ENCODE measurements around the gene OSBPL2.

Gene OSBPL2

DNA sequence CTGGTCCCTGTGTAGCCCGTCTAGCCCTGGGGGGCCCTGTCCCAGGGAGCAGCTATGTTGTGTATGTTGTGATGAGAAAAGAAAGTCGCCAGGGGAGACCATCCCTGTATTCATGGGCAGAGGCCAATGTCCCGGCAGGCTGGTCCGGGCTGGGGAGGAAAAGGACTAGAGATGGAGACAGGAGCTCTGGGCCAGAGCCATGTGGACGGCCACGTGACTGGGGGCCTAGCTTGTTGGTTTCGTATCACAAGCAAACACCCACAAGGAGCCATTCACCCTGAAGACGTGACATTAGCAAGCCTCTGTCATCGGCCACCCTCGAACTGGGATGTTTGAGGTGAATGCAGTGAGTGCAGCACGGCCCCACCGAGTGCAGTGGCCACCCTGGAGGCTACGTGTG lies 15.3 kb upstream of the OSBPL2 start:
- DNase-seq, result no peak

DNA sequence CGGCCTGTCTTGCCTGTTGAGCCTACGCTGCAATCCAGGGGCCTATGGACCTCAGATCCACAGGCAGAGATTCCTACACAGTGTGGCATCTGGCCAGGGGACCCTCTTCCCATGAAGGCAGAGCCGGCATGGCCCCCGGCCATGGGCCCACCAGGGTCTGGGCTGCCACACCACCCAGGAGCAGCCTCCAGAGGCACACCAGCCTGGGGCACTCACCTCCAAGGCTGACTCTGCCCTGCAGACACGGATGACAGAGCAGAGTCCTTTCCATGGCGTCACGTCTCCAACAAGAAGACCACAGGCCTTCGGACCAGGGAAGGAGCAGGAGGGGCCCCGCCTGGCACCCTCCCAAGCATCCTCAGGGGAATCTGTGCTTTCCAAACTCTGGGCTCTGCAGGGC lies 14.8 kb upstream of the OSBPL2 start:
- no peak for DNase-seq

DNA sequence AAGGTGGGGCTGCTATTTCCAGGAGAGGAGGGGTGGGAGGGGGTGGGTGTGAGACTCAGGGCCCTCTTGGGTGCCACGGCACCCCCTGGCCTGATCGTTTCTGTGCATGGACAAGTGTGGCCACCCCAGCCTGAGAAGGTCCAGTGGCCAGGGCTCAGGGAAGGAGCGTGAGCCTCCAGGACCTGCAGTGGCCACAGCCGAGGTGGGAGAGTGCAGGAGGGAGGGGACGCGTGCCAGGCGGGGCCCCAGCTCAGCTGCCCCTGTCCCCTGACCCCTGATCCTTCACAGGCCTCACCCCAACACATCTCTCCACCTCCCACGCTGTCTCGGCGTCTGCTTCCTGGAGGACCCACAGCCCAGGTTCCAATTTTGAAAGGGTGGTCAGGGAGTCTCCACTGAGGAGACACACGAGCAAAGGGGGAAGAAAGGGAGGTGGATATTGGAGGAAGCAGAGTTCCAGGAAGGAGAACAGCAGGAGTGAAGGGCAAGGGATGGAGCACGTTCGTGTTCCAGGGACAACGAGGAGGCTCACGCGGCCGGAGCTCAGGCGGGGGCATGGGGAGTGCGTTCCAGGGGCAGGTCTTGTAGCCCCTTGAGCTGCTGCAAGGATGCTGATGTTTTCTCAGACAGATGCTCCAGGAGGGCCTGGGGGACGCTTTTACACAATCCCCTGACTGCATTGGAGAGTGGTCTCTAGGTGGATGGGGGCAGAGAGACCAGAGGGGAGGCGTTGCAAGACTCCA lies 14.0 kb upstream of the OSBPL2 start:
- no peak for DNase-seq

DNA sequence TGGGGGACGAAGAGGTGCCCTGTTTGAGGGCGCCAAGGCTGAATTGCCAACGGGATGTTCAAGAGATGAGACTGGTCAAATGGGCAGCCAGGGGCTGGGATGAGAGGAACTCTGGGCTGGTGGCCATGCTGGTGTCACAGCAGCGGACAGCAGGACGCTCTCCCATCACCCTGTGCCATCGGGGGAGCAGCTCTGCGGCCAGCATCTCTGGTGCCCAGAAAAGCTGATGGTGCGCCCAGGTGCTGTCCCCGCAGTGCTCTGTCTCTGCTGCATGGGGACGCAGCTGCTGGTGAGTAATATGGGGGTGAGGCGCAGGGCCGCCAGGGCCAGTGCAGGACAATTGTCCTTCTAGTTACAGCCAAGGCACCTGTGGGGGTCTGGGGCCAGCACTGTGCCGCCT lies 13.3 kb upstream of the OSBPL2 start:
- no peak for DNase-seq

DNA sequence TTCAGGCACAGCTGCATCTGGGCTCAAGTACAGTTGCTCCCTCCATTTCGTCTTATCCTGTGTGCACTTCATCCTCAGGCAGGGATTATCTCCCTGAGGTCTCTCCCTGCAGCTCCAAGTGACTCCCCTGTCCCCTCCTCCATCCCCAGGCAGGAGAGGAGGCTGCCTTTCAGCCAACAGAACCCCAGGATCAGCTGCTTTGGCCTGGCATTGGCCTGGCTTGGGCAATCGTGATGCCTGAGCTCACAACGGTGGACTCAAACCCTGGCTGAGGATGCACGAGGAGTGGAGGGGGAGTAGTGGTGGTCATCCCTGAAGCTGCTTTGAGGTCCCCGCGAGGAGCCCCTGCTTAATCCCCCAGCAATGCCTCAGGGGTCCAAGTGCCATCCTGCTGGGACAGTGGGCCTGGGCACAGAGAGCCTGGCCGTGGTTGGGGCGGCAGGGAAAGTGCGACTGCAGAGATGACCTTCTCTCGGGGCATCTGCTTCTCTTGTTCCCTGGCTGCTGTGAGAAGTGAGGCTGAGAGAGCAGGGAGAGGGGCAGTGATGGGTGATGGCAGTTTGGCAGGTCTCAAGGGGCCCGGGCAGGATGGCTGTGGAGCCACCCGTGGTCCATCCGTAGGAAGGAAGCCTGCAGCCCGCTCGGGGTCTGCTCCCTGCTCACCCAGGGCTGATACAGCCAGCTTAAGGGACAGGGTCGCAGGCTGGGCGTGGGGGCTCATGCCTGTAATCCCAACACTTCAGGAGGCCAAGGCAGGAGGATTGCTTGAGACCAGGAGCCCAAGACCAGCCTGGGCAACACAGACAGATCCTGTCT lies 12.3 kb upstream of the OSBPL2 start:
- DNase-seq, result no peak

DNA sequence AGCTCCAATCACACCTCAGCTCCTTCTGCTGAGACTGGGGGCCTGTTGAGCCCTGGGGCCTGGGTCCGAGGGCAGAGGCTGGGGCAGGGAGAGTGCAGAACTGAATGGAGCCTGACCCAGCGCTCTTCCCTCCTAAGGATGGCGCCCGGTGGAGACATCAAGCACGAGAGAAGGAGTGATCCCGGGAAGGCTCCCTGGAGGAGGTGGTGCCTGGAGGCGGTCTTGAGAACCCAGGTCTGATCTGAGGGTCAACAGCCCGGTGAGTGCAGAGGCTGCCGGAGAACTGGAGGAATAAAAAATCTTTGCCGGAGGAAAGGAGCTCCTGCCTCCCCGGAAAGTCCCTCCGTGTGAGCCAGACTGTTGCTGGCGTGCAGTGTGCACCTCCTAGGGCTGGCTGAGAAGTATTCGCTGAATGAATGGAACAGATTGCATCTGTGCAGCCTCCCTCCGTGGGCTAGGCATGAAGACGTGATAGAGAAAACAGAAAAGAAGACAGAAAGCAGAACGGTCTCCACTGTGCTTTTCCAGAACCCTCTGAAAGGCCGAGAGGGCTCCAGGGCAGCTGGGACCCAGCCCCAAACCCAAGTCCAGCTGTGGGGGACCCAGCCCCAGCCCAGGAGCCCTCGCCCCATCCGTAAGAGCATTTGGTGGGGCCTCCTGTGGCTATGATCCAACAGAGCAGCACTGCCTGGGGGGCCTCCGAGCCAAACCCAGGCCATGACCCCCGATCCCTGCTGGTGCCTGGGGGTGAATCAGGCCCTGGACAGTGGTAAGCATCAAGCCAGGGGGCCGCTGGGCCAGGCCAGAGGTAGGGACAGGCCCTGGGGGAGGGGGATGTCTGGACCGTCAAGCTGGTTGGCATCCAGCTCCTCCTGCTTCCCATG lies 11.4 kb upstream of the OSBPL2 start:
- no peak for DNase-seq

DNA sequence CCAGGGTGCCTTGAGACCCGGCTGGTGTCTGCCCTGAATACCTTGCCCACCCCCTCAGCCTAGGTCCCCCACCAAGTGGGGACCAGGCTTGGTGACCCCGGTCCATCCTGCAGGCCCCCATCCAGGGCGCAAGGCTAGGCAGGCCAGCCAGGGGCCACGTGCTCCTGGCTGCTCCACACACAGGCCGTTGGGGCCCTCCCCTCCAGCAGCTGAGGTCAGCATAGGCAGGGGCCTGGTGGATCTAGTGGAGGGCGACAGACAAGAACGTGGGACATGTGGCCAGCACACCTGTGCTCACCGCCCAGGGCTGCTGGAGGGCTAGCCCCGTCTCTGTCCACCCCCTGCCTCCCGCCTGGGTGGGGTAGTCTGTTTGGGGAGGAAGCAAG lies 10.7 kb upstream of the OSBPL2 start:
- no peak for DNase-seq

DNA sequence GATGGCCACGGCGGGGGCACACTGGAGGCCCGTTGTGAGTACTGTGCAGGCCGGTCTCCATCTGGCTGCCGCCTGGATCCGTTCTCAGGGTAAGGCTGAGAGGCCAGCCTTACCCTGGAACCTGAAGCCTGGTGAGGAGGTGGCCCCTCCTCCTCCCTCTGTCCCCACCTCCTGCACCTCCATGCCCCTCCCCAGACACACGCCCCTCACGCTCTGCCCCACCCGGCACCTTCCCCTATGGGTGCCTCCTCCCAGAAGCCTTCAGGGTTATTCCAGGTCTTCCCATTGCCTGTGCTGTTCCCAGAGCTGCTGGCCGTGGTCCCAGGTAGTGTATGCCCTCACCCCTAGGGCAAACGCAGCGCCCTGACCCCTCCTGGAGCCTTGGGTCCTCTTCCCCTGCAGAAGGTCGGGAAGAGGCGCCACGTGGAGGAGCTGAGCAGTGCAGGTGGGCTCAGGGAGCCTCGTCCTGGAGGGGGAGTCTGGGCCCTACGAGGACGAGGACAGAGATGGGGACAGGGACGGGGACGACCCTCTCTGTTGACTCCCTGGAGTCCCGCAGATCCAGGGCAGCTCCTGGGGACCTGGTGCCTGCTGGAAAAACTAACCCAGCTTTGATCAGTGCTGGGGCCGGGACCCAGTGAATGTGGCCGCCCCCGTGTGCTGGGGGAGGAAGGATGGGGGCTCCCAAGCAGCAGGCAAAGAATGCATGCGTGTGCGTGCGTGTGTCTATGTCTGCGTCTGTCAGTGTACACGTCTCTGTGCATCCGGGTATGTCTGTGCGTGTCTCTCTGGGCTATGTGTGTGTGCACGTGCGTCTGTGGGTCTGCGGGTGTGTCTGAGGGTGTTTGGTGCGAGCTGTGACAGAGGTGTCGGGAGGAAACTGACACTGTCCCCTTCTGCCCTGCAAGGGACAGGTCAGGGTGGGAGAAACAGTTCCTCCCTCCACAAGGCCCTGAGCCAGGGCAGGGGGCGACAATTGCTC lies 10.1 kb upstream of the OSBPL2 start:
- no peak for DNase-seq

DNA sequence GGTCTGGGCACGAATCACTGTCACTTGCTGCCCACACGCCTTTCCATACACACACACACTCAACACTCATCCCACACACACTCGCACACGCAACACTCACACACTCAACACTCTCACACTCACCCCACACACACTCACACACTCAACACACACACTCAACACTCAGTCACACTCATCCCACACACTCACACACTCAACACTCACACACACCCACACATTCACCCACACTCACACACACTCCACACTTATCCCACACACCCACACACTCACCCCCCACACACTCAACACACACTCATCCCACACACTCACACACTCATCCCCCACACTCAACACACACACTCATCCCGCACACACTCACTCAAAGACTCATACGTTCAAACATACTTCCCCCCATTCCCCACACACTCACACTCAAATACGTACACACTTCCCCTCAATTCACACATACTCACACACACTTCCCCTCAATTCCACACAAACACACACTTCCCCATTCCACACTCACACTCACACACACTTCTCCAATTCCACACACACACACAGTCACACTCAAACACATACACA lies 9.3 kb upstream of the OSBPL2 start:
- DNase-seq, result no peak

DNA sequence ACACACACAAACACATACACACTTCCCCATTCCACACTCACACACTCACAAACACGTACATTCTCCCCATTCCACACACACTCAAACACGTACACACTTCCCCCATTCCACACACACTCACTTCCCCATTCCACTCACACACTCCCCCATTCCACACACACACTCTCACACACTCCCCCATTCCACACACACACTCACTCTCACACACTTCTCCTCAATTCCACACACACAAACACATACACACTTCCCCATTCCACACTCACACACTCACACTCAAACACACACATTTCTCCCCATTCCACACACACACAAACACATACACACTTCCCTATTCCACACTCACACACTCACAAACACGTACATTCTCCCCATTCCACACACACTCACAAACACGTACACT lies 8.7 kb upstream of the OSBPL2 start:
- DNase-seq, result no peak

DNA sequence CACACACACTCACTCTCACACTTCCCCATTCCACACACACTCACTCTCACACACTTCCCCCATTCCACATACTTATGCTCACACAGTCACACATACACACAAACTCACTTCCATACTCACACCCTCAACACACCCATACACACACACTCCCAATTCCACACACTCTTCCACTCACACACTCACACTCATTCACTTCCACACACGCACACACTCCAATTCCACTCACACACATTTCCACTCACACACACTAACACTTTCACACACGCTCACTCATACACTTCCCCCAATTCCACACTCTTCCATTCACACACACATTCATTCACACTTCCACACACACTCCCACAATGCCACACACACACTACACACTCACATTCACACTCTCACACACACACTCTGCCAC lies 8.0 kb upstream of the OSBPL2 start:
- no peak for DNase-seq

DNA sequence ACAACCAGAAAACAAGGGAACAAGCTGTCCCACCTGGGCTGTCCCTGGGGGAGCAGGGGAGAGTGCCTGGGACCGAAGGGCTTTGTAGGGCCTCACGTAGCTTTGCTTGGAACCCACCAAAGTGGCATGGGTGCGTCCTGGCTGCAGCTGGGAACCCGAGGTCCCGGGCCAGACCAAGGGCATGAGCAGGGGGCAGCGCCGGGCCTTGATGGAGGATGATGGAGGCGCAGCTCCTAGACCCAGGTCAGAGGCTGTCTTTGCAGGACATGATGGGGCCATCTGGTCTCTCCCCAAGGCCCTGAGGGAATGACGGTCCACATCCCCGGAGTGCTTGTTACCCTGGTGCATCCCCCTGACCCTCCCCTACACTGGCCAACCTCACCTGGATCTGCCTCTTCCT lies 7.6 kb upstream of the OSBPL2 start:
- no peak for DNase-seq

DNA sequence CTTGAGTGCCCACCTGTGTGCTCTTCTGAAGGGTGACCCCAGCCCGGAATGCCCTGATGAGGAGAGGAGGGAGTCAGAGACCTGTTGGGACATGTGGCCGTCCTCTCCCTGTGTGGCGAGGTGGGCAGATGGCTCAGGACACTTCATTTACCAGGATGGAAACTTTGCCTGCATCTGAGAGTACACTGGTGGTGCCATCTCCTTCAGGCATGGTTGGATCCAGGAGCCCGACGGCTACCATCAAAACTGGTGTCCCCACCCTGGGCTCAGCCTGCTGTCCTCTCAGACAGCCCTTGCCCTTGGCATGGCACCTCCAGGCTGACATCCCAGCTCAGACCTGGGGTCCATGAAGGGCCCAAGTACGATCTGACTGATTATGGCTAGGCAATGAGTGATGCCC lies 7.0 kb upstream of the OSBPL2 start:
- no peak for DNase-seq

DNA sequence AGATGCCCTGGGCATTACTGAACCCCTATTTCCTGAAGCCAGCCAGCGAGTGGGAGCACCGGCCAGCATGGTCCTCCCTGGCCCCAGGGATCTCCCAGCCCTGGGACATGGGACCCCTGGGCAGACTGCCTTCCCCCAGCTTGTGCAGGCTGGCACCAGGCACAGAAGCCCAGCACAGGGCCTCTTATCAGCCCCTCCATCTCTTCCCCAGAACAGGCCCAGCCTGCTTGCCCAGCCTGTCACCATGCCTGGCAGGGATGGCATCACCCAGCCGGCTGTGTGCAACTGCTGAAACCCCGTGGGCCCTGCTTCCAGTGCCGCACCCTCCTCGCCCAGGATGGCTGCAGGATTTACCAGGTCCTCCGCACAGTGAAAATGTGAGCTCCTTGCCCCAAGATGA lies 6.1 kb upstream of the OSBPL2 start:
- DNase-seq, result no peak

DNA sequence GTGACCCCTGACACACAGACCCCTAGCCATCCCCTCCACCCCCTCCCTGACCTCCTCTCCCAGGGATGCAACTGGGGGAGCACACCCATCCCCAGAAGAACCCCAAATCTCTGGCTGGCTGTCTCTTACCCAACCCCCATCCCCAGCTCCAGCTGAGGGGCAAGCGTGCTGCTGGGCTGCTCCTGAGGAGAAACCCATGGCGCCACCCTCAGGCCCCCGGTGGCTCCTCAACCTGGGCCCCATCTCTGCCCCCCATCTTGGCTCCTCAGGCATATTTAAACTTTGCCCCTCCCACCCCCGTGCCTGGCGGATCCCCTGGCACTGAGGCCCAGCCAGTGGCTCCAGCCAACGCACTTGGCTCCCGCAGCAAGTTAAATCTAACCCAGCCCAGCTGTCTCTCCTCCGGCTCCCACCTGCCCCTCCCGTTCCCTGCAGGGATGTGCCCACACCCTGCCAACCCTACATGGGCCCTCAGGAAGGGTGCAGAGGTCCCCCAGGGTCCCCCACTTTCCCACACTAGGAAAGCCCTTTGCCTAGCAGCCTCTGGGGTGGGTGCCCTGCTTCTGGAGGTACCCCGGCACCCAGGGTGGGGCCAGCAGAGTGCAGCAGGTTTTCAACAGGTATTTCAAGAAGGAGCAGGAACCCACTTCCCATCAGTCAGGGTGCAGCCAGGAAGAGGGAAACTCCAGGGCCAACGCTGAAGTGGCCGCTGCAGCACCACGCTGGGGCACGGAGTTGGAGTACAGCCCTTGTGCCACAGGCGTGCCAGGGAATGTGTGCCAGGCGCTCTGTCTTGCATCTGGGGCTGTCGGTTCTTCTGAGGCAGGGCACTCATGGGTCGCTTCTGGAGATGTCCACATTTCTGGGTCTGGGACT lies 5.3 kb upstream of the OSBPL2 start:
- DNase-seq, result no peak

DNA sequence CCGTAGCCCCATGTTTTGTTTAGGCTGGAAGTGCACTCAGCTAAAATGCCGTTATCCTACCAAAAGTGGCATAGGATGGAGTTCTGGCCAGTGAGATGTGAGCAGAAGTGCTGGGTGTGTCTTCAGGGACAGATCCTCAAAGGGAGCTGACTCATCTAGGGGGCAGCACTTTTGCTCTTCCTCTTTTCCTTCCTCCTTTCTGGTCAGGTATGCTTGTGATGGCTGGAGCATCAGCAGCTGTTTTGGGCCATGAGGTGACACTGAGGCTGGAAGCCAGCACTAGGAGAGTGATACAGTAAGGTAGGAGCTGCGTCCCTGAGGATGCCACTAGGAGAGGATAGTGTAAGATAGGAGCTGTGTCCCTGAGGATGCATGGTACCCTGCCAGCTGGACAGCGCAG lies 4.6 kb upstream of the OSBPL2 start:
- DNase-seq, result no peak

DNA sequence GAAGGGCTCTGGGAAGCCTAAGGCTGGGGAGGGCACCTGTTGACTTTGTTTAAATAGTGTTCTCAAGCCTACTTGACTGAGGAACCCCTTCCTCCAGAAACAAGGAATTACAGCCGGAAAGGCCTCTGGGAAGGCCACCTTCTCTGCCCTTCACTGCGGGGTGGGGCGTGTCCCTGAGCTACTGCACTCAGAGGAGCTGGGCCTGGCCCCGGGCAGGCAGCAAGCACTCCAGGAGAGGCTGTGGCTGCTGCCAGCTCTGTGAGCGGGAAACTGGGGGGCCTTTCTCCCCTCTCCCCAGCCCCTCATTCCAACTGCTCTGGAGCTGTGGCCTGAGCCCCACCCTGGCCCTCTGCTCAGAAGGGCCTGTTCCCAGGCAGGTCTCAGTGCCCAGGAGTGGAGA lies 4.0 kb upstream of the OSBPL2 start:
- no peak for DNase-seq

DNA sequence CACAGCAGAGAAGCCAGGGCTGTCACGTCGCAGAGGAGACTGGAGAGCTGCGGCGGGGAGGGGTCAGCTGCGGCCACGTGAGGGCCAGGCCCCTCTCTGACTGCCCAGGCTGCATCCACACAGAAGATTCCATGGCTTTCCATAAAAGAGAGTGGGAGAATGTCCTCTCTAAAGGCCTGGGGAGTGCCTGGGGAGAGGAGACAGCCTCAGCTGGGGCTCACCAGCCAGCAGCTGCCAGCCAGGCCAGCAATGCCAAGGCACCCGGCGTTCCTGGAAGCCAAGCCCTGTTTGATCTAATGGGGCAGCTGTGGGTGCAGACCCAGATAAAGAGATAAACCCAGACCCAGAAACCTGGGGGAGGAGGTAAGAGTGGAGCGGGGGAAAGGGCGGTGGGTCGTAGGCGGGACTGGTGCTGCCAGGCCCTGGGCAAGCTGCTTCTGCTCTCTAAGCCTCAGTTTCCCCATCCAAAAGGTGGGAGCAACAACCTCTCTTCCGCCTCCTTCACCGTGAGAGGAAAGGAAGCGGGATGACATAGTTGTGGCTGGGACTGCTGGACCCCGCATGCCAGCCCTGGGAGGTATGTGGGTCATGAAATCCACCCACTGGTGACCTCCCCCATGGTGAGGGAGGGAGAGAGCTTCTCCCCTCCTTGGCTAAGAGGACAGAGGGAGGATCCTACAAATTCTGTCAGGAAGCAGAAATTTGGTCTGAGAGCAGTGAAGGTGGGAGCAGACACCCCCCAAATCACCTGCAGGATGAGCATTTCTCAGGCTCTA lies 3.1 kb upstream of the OSBPL2 start:
- no peak for DNase-seq

DNA sequence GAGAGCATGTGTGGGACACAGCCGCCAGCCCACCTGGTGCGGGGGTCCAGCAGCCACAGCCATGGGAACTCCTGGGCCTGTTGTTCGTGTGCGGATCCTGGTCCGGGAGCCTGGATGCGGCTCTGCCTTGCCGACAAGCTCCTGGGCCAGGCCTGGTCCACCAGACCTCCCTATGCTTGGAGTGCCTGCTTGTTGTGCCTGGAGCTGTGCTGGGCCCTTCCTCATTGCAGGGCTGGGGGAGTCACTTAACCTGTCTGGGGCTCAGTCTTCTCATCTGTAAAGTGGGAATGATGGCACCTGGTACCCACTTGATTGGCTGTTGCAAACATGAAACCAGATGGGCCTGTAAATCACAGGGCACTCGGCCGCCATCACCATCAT lies 2.6 kb upstream of the OSBPL2 start:
- DNase-seq, result no peak

DNA sequence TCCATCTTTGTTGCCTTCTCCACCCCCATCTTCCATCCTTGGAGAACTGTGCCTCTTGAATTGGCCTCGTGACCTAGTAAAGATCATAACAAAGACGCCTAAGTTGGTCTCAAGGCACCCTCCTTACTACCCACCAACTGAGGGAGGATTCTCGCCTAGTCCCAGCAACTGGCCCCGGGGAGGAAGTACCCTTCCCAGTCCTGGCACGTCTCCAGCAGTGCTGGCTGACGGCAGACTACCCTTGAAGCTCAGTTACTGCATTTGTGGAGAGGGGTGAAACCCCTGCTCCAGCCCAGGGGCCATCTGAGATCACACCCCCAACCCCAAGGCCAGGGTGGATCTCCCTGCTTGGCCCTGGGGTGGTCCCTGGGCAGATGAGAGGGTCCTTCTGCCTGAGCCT lies 2.1 kb upstream of the OSBPL2 start:
- no peak for DNase-seq

Data from suppressor macrophage treated with lipopolysaccharide for 4 hours (primary cell).